Tibial nerve (tissue), 3 donors: ENCODE data around the gene FAM13A.

Source experiments
- POLR2A ChIP-seq, 2 donors: fragments of 450-650 bp; IDR thresholded peaks; one replicate each; pipeline ENCODE4 v1.6.1; 2017; ENCODE audit warnings: antibody characterized with exemption in 2 of 2, mild to moderate bottlenecking in 2 of 2, moderate library complexity in 2 of 2
- TF ChIP-seq, protein P1 (sequence below), 5 experiments: fragments of 200-600 bp in 3 of 5; fragments of 450-650 bp in 2 of 5; sonication (generic) in 3 of 5; IDR thresholded peaks; one replicate each; pipeline ENCODE4 v1.5.1; 2016 to 2019; ENCODE audit warnings: antibody characterized with exemption in 5 of 5, mild to moderate bottlenecking in 3 of 5, moderate library complexity in 2 of 5

DNA sequence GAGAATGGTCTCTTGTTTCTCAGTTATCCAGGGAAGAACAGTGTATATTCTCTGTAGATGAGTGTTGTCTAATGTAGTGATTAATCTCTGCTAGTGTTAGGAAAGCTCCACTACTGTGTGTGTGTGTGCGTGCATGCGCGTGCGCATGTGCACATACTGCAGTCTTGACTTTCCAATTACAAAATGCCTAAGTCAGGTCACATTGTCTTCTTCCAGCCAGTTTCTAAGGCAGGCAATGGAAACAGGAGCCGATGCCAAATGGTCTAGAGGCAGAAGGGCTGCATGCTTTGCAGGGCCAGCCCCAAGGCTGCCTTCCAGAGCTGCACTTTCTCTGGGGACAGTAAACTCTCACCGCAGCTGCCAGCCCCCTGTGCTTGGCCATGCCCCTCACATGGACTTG lies 328.8 kb downstream of the FAM13A start:
- TF ChIP-seq, protein P1, sequence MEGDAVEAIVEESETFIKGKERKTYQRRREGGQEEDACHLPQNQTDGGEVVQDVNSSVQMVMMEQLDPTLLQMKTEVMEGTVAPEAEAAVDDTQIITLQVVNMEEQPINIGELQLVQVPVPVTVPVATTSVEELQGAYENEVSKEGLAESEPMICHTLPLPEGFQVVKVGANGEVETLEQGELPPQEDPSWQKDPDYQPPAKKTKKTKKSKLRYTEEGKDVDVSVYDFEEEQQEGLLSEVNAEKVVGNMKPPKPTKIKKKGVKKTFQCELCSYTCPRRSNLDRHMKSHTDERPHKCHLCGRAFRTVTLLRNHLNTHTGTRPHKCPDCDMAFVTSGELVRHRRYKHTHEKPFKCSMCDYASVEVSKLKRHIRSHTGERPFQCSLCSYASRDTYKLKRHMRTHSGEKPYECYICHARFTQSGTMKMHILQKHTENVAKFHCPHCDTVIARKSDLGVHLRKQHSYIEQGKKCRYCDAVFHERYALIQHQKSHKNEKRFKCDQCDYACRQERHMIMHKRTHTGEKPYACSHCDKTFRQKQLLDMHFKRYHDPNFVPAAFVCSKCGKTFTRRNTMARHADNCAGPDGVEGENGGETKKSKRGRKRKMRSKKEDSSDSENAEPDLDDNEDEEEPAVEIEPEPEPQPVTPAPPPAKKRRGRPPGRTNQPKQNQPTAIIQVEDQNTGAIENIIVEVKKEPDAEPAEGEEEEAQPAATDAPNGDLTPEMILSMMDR (IDR thresholded peaks at IDR 0.05) = no peak
- TF ChIP-seq POLR2A (IDR thresholded peaks at IDR 0.05) = no peak
